Stomach (tissue), 4 donors: ENCODE measurements around the gene MEF2A.

Experiments used
- CTCF ChIP-seq, 7 experiments: fragments of 450-650 bp in 4 of 7; fragments of 200-600 bp in 3 of 7; sonication (generic) in 3 of 7; IDR thresholded peaks; one replicate each; pipeline ENCODE4 v1.5.1; 2016 to 2019; ENCODE audit warnings: antibody characterized with exemption in 7 of 7, control low read depth in 2 of 7, mild to moderate bottlenecking in 1 of 7
- POLR2AphosphoS5 ChIP-seq, 3 donors: sonication (generic); formaldehyde crosslinking; IDR thresholded peaks; one replicate each; pipeline ENCODE4 v1.6.1; 2016; ENCODE audit warnings: antibody characterized with exemption in 3 of 3

GRCh38 chr15:99565299-99566156 is at the start of gene MEF2A:
- TF ChIP-seq CTCF (IDR thresholded peaks at IDR 0.05): no peak
- peak; percentile 85 to 93 (median 92) for TF ChIP-seq POLR2AphosphoS5 (IDR thresholded peaks at IDR 0.05)
